Left ventricle myocardium superior (tissue), 1 donor: ENCODE measurements around the gene GPRC5A. TPM values are rescaled to one million over a fixed set of nuclear protein-coding genes. Genes with fewer than 3 reads are reported as not detected.

Experiments used
- ATAC-seq: fragments of 200-7000 bp; cut with Tn5 transposase; one replicate; pipeline ENCODE4 v1.9.1; 2020; ENCODE audit warnings: mild to moderate bottlenecking, moderate library complexity
- DNase-seq: peaks from one replicate; pipeline ENCODE4 v3.0.0-alpha.2; 2020
- intact Hi-C: fragments of 100-400 bp; cut with micrococcal nuclease; formaldehyde crosslinking; loops from one replicate; pipeline ENCODE4 v1.11.0; 2022
- total RNA-seq: library from RNA; stranded (reverse); fragmentation: NEBNext Ultra II Directional; extraction: Animal tissue kit (Norgen Biotek cat#: 25700); gene quantifications from one replicate; pipeline ENCODE4 v1.2.1, GENCODE V29; 2021
- donor health status: DM: no; HTN: yes; CAD: no; lungs with severe emphysema.

GPRC5A gene
- total RNA-seq, 1 donor from 2014 or later, result 1.9 TPM

DNA sequence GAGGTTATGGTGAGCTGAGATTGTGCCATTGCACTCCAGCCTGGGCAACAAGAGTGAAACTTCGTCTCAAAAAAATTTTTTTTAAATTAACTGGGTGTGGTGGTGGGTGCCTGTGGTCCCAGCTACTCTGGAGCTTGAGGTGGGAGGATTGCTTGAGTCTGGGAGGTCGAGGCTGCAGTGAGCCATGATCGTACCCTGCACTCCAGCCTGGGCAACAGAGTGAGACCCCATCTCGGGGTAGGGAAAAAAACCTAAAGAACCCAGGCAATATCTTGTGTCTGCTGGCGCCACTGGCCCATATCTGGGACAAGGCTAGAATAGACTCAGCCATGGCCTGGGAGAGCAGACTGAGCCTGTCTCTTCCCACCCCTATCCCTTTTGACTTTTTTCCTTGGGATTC, 9.1 kb upstream of the GPRC5A start:
- DNase-seq, result no peak
- no peak for ATAC-seq
- intact Hi-C loops, result no loop called here

DNA sequence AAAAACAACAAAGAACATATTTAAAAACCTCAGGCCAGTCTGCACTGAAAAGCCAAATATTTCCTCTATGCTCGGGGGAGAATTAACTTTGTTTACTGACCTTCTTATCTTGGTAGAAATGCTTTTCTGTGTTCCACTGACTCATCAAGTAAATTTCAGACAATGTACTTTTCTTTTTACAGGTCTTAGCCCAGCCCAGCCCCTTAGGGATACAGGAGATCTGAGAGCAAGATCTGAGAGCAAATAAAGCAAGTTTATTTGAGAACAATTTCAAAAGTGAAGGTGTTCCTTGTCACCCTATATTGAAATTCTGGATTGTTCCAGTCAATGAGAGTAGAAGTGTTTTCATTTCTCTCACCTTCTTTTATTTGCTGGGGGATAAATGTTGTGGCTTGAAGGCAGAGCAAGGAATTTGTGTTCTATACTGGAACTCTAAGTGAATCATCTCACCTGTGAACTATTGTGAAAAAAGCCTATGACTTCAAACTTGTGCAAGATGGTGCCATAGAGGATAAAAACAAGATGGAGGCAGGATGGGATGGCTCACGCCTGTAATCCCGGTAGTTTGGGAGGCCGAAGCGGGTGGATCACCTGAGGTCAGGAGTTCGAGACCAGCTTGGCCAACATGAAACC, 7.9 kb upstream of the GPRC5A start:
- ATAC-seq (no peak), DNase-seq (no peak)
- intact Hi-C loops, result no loop called here

DNA sequence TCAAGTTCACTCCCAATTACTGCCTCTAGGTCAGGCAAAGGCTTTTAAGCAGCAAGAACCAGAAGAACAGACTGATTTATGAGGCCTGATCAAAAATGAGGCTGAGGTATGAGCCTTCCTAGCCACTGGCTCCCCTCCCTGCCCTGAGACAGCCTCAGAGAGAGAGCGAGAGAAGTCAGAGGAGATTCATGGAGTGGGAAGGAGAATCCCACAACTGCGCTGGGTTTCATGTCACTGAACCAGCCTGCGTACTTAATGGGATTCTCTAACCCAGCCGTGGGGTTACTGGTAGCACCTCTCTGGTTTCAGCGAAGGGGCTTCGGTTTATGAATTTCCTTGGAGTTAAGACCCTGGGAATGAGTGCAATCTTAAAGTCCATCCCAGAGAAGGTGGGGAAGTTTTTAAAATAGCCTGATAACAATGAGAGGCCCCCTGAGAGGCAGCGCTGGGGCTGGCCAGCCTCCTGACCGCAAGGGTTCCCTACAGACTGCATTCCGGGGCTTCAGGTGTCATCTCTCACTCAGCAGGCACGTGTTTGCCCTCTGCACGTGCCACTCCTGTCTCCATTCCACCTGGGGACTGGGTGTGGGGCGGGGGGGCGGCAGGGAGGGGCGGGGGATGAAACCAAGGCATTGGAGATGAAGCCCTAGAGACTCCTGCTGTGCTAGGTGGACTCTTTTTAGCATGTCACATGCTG, 6.1 kb upstream of the GPRC5A start:
- no peak for DNase-seq
- ATAC-seq, result no peak
- intact Hi-C loops, result no loop called here

GRCh38 chr12:12887471-12887870, 3.9 kb upstream of the GPRC5A start:
- ATAC-seq (no peak), DNase-seq (no peak)
- intact Hi-C loops, result no loop called here

DNA sequence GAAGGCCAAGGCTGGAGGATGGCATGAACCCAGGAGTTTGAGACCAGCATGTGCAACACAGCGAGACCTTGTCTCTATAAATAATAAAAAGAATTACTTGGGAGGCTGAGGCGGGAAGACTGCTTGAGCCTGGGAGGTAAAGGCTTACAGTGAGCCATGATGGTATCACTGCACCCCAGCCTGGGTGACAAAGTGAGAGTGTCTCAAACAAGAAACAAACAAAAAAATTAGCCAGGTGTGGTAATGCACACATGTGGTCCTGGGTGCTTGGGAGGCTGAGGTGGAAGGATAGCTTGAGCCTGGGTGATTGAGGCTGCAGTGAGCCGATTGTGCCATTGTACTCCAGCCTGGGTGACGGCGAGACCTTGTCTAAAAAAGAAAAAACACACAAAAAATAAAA, 1.7 kb upstream of the GPRC5A start:
- ATAC-seq, result no peak
- intact Hi-C loops, result no loop called here
- DNase-seq, result no peak

GRCh38 chr12:12890543-12891079, 751 bp upstream of the GPRC5A start:
- intact Hi-C loops, result no loop called here
- DNase-seq (no peak), ATAC-seq (peak; percentile 54)

- ATAC-seq (no peak), DNase-seq (no peak)
- intact Hi-C loops, result no loop called here
Observed at GRCh38 chr12:12891881-12892355, 556 bp downstream of the GPRC5A start.

- no peak for ATAC-seq
- no peak for DNase-seq
- intact Hi-C loops, result no loop called here
Observed at GRCh38 chr12:12892681-12893141, 1.3 kb downstream of the GPRC5A start.

DNA sequence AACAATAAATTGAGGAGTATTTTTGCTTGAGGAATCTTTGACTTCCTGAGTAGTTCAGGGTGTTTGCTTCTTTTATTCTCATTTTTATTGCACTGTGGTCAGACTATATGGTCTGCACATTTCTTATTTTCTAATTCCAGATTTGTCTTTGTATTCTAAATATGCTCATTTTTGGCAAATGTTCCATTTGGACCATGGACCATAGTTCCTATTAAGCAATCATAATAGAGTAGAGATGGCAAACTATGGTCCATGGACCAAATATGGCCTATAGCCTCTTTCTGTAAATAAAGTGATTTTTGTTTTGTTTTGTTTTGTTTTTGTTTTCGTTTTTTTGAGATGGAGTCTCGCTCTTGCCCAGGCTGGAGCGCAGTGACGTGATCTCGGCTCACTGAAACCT, 2.1 kb downstream of the GPRC5A start:
- DNase-seq (no peak), ATAC-seq (no peak)
- intact Hi-C loops, result no loop called here

DNA sequence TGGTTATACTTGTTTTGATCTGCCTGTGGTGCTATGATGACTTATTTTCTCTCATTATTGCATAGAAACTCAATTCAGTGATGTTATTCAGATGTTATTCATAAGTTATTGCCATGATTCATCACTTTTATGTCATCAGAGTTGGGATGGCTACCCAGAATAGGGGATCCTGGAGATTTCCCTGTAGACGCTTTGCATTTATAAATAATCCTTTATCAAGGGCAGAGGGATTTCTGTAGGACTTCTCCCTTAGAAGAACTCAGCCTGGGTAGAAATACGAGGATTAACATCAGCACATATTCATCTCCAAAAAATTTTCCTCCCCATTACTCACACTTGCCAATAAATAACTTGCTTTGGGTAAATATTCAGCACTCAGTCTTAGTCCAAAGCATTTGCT, 4.9 kb downstream of the GPRC5A start:
- DNase-seq (no peak), ATAC-seq (no peak)
- intact Hi-C loops, result no loop called here

DNA sequence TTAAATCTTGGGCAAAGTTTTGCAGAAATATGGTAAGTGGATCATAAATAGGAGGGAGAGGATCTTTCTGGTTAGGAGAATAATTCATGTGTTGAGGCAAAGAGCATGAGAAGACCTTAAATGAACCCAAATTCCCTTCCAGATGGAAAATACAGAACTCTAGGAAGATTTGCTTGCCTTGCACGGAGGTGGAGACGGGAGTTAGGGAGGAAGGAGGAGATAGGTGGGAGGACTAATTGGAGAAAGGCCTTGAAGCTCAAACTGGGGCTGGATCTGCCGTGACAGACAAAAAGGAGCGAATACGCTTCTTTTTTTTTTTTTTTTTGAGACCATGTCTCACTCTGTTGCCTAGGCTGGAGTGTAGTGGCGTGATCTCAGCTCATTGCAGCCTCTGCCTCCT, 5.9 kb downstream of the GPRC5A start:
- intact Hi-C loops, result no loop called here
- DNase-seq, result no peak
- ATAC-seq, result no peak

GRCh38 chr12:12898136-12898717, 6.9 kb downstream of the GPRC5A start:
- ATAC-seq, result no peak
- DNase-seq, result no peak
- intact Hi-C loops, result no loop called here

- intact Hi-C loops, result no loop called here
- DNase-seq, result no peak
- ATAC-seq, result no peak
Observed at GRCh38 chr12:12898911-12899511, 7.6 kb downstream of the GPRC5A start.

GRCh38 chr12:12899530-12900380, 8.4 kb downstream of the GPRC5A start:
- DNase-seq (peak; percentile 42), ATAC-seq (peak; percentile 59)
- intact Hi-C loops, result no loop called here

DNA sequence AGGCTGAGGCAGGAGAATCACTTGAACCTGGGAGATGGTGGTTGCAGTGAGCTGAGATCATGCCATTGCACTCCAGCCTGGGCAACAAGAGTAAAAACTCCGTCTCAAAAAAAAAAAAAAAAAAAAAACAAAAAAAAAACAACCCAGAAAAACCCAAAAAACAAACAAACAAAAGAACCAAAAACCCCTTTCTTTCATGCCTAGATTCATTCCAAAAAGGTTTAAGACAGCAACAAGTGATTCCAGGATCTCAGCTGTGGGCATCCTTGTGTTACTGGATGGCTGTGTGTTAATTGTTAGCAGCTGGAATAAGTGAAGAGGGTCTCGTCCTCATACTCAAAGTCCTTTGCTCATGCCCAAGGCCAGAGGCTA, 9.4 kb downstream of the GPRC5A start:
- DNase-seq (no peak), ATAC-seq (no peak)
- intact Hi-C loops, result no loop called here

GRCh38 chr12:12901158-12901791, 9.9 kb downstream of the GPRC5A start:
- ATAC-seq (peak; percentile 90), DNase-seq (no peak)
- intact Hi-C loops, result no loop called here

GRCh38 chr12:12902036-12902435, 10.7 kb downstream of the GPRC5A start:
- ATAC-seq, result peak; percentile 61
- intact Hi-C loops, result no loop called here

More at GRCh38 chr12:12902036-12902435, 10.7 kb downstream of the GPRC5A start:
- DNase-seq, result no peak
